ENCODE results near the gene RASGRP1. TPM values are rescaled to one million over a fixed set of nuclear protein-coding genes. Genes with fewer than 3 reads are reported as not detected.

The RASGRP1 gene
- total RNA-seq, 6 donors from 2014 or later, result 2.9 to 6.8 (median 4.6) TPM

DNA sequence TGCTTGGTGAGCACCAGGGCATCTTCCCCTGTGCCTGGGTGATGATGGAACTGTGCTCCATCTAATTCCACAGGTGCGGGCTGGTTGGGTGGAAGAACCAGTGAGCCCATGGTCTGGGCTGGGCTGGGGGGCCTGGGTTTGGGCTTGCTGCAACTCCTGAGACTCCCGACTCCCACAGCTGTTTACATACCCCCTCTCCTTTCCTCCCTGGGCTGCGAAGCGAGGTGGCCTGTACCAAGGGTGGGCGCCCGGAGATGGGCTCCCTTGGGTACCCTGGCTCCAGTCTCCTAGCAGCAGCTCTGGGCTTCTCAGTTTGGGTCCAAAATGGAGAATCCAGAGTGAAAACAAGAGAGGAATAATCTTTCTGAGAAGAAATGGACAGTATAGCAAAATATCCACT is 105.1 kb downstream of the RASGRP1 start:
- Histone ChIP-seq H3K36me3 (no peaks in the 10 kb centered on the region), H3K27ac (no peak overlapping the region), H3K27me3 (no peaks in the 10 kb centered on the region), H3K4me3 (no peak overlapping the region), H3K4me1 (peaks cover 9 to 38% (median 13%) of the 10 kb centered on the region in 4 donors), H3K9me3 (no peaks in the 10 kb centered on the region)
- TF ChIP-seq POLR2AphosphoS5 (IDR thresholded peaks at IDR 0.05), result no peak
- TF ChIP-seq EP300 (IDR thresholded peaks at IDR 0.05), result no peak
- TF ChIP-seq POLR2A (IDR thresholded peaks at IDR 0.05), result no peak
- TF ChIP-seq, protein P1, sequence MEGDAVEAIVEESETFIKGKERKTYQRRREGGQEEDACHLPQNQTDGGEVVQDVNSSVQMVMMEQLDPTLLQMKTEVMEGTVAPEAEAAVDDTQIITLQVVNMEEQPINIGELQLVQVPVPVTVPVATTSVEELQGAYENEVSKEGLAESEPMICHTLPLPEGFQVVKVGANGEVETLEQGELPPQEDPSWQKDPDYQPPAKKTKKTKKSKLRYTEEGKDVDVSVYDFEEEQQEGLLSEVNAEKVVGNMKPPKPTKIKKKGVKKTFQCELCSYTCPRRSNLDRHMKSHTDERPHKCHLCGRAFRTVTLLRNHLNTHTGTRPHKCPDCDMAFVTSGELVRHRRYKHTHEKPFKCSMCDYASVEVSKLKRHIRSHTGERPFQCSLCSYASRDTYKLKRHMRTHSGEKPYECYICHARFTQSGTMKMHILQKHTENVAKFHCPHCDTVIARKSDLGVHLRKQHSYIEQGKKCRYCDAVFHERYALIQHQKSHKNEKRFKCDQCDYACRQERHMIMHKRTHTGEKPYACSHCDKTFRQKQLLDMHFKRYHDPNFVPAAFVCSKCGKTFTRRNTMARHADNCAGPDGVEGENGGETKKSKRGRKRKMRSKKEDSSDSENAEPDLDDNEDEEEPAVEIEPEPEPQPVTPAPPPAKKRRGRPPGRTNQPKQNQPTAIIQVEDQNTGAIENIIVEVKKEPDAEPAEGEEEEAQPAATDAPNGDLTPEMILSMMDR (IDR thresholded peaks at IDR 0.05), result no peak
- 95 to 100% methylated on average over 5 to 6 of the region's 6 CpGs for WGBS, 2 donors
- ATAC-seq (ENCODE audit: low FRiP score in 2 of 2) (peak in 1 of 2 donors; percentile 12), DNase-seq (peak in 1 of 2 donors; percentile 30)

DNA sequence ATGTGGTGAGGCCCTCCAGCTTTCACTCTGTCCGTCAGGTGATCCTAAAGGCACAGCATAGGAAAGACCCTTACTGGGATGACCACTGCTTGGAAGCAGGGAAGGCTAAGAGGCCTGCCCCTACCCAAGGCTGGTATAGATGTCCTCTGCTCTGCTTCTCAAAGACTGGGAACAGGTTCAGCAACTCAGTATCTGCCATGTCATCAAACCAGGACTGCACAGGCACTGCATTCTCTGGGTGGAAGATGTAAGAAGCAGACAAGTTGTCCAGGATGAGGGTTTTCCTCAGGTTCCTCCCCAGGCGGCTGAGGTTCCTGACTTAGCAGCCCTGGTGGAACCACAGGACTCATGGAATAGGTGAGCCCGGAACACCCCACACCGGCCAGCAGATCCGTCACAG is 106.0 kb downstream of the RASGRP1 start:
- ATAC-seq (ENCODE audit: low FRiP score in 2 of 2) (no peak), DNase-seq (no peak)
- TF ChIP-seq EP300 (IDR thresholded peaks at IDR 0.05) (no peak), POLR2AphosphoS5 (IDR thresholded peaks at IDR 0.05) (no peak), POLR2A (IDR thresholded peaks at IDR 0.05) (no peak)
- TF ChIP-seq, protein P1 (IDR thresholded peaks at IDR 0.05), result no peak
- H3K4me1 ChIP-seq, result peaks cover 9 to 38% (median 13%) of the 10 kb centered on the region in 4 donors
- H3K4me3 ChIP-seq, result no peak overlapping the region
- no peaks in the 10 kb centered on the region for H3K27me3 ChIP-seq
- H3K36me3 ChIP-seq, result no peaks in the 10 kb centered on the region
- no peaks in the 10 kb centered on the region for H3K9me3 ChIP-seq
- H3K27ac ChIP-seq, result no peak overlapping the region
- 97% methylated on average over 5 of the region's 5 CpGs; no CpG with 5 or more reads in 1 of the 2 donors for WGBS, 2 donors

DNA sequence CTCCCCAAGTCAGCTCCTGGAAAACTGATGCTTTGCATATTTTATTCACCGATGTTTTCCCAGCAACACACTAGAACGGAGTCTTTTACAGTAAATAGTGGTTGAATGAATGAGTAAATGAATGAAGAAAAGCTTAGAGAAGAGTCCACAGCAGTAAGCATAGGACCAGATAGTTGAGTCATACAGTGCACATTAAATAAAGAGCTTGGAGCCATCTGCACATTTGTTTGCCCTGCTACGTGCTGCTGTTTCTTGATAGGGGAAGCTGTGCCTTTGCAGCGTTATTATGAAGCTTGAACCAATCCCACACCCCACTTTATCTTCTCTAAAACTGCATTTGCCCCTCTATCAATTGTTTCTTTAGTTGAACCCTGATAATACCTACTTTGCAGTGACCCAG is 109.5 kb downstream of the RASGRP1 start:
- Histone ChIP-seq H3K4me3 (peak overlapping the region; percentile 65 to 95 (median 74)), H3K9me3 (no peaks in the 10 kb centered on the region), H3K27ac (peak overlapping the region; percentile 88 to 90 (median 88)), H3K4me1 (peaks cover 9 to 29% (median 13%) of the 10 kb centered on the region in 4 donors), H3K36me3 (no peaks in the 10 kb centered on the region), H3K27me3 (no peaks in the 10 kb centered on the region)
- DNase-seq (no peak), ATAC-seq (ENCODE audit: low FRiP score in 2 of 2) (no peak)
- 7 to 10% methylated on average over 4 of the region's 4 CpGs for WGBS, 2 donors
- no peak for TF ChIP-seq EP300 (IDR thresholded peaks at IDR 0.05)
- no peak for TF ChIP-seq POLR2A (IDR thresholded peaks at IDR 0.05)
- TF ChIP-seq POLR2AphosphoS5 (IDR thresholded peaks at IDR 0.05), result no peak
- TF ChIP-seq, protein P1 (IDR thresholded peaks at IDR 0.05), result no peak

DNA sequence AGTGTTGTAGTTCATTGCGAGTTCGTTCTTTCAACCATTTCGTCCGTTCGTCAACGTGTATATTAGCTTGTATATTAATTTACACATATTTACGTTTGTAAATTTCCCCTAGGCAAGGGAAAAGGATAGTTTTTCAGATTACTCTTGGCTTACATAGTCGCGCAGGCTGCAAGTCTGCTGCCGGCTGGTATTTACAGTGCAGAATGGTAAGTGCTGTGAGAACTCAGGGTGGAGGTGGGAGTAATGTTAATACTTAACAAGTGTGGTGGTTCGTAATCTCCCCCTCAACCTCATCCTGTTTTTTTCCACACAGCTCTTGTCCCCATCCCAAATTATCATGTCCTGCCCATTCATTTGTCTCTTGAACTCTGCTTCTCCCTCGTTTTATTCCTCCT is 109.9 kb downstream of the RASGRP1 start:
- DNase-seq, result no peak

More for the DNA sequence above, 109.9 kb downstream of the RASGRP1 start:
- Histone ChIP-seq H3K4me1 (peaks cover 9 to 25% (median 13%) of the 10 kb centered on the region in 4 donors), H3K9me3 (no peaks in the 10 kb centered on the region), H3K27ac (peak overlapping the region; percentile 88 to 90 (median 88)), H3K27me3 (no peaks in the 10 kb centered on the region), H3K36me3 (no peaks in the 10 kb centered on the region), H3K4me3 (peak overlapping the region; percentile 65 to 95 (median 74))
- TF ChIP-seq EP300 (IDR thresholded peaks at IDR 0.05) (no peak), POLR2AphosphoS5 (IDR thresholded peaks at IDR 0.05) (no peak), POLR2A (IDR thresholded peaks at IDR 0.05) (no peak)
- TF ChIP-seq, protein P1 (IDR thresholded peaks at IDR 0.05), result no peak
- ATAC-seq (ENCODE audit: low FRiP score in 2 of 2), result no peak
- WGBS, 2 donors, result 0 to 1% methylated on average over 12 of the region's 12 CpGs
